Heart left ventricle (tissue), 16 donors: ENCODE data around the gene IPO11. TPM values are rescaled to one million over a fixed set of nuclear protein-coding genes. Genes with fewer than 3 reads are reported as not detected.

Source experiments
- ATAC-seq, 4 donors: fragments of 200-7000 bp; cut with Tn5 transposase; one replicate each; pipeline ENCODE4 v1.9.1; 2020 to 2022; ENCODE audit warnings: moderate library complexity in 4 of 4, mild to moderate bottlenecking in 3 of 4, moderate number of reproducible peaks in 1 of 4
- DNase-seq, 5 donors: peaks; one replicate each; pipeline ENCODE4 v3.0.0-alpha.2; 2020
- H3K27ac ChIP-seq, 12 donors: fragments of 200-600 bp; sonication (generic) in 4 of 12; one replicate each; pipeline versions ENCODE4 v1.5.0 to v1.8.0; 2016 to 2022; ENCODE audit warnings: mild to moderate bottlenecking in 2 of 12
- H3K27me3 ChIP-seq, 9 donors: fragments of 200-600 bp; sonication (generic) in 2 of 9; one replicate each; pipeline versions ENCODE4 v1.5.1 to v1.8.0; 2016 to 2022; ENCODE audit warnings: mild to moderate bottlenecking in 3 of 9
- H3K36me3 ChIP-seq, 9 donors: fragments of 200-600 bp; sonication (generic) in 2 of 9; one replicate each; pipeline versions ENCODE4 v1.5.0 to v1.8.0; 2018 to 2022; ENCODE audit warnings: mild to moderate bottlenecking in 2 of 9
- H3K4me1 ChIP-seq, 12 donors: fragments of 200-600 bp; sonication (generic) in 4 of 12; one replicate each; pipeline versions ENCODE4 v1.5.0 to v1.8.0; 2016 to 2022; ENCODE audit warnings: mild to moderate bottlenecking in 3 of 12
- H3K4me3 ChIP-seq, 12 donors: fragments of 200-600 bp; sonication (generic) in 4 of 12; one replicate each; pipeline versions ENCODE4 v1.5.0 to v1.8.0; 2017 to 2022; ENCODE audit warnings: mild to moderate bottlenecking in 9 of 12, moderate library complexity in 4 of 12
- H3K9me3 ChIP-seq, 12 donors: fragments of 200-600 bp; sonication (generic) in 4 of 12; one replicate each; pipeline versions ENCODE4 v1.5.0 to v1.8.0; 2016 to 2022; ENCODE audit warnings: mild to moderate bottlenecking in 1 of 12
- POLR2A ChIP-seq, 2 donors: fragments of 450-650 bp; IDR thresholded peaks; one replicate each; pipeline ENCODE4 v1.6.1; 2017; ENCODE audit warnings: antibody characterized with exemption in 2 of 2, mild to moderate bottlenecking in 2 of 2, moderate library complexity in 2 of 2
- WGBS, 4 donors: extraction: QIAGEN DNeasy Blood & Tissue Kit in 2 of 4; methylation state at CpG; one replicate each; pipeline versions ENCODE4 v1.1.5 to v1.1.7; 2013 to 2018; 5-methylcytosine and 5-hydroxymethylcytosine counted together
- intact Hi-C, 10 donors: fragments of 100-400 bp; cut with DNase I; formaldehyde crosslinking; loops; one replicate each; pipeline versions ENCODE4 v1.11.1 to v1.14.2; 2022
- polyA plus RNA-seq, 2 donors: library from polyadenylated mRNA; stranded (reverse); fragments of 200-250 nt; gene quantifications; one replicate each; pipeline ENCODE4 v1.2.3, GENCODE V29; 2013
- total RNA-seq, 9 donors: library from RNA; depleted of rRNA in 2 of 9; stranded (reverse); fragments of >200 nt in 2 of 9; fragmentation: NEBNext Ultra II Directional in 3 of 9; extraction: Animal tissue kit (Norgen Biotek cat#: 25700) in 3 of 9; gene quantifications; one replicate each; pipeline versions ENCODE4 v1.1.0 to v1.2.4, GENCODE V29; 2016 to 2023
- TF ChIP-seq, protein P1 (sequence below), 12 donors: fragments of 200-600 bp; sonication (generic) in 4 of 12; IDR thresholded peaks; one replicate each; pipeline versions ENCODE4 v1.5.0 to v1.8.0; 2018 to 2022; ENCODE audit warnings: antibody characterized with exemption in 12 of 12, mild to moderate bottlenecking in 5 of 12
- donor health status: ischemic (EF 13 %, LVEDD 7.1; RV severe dilation, severe dysfunction).
- donor health status: healthy with polysubstance abuse.
- donor health status: DM: no; HTN: yes; CAD: no.
- donor health status: DM: no; HTN: no; CAD: no.
- donor health status: ischemic (EF 25% LVEDD 6.9; RV normal size, moderate dysfunction).
- donor health status: ischemic (EF 25% LVEDD 5.7; RV mildly dilated, moderate dysfunction).
- donor health status: healthy.
- donor health status: DM: yes; HTN: yes; CAD: no.
- donor health status: ischemic (EF 35%, LVEDD 5.7; RV mildly dilated, moderate dysfunction).
- donor health status: nonischemic (EF 11% LVEDD 7.7; RV severe dilation, severe dysfunction).
- donor health status: DM: yes; HTN: yes; CAD: no.
- donor health status: PGD.
- donor health status: ischemic (EF 29% LVEDD 5.4; RV normal size, mild dysfunction).
- donor health status: nonischemic (EF 23%, LVEDD 6.1; RV moderate dilation, normal function).

The IPO11 gene
- total and polyA plus RNA-seq, 11 donors: 8.2 to 40.4 (median 29.1) TPM

- TF ChIP-seq, protein P1, sequence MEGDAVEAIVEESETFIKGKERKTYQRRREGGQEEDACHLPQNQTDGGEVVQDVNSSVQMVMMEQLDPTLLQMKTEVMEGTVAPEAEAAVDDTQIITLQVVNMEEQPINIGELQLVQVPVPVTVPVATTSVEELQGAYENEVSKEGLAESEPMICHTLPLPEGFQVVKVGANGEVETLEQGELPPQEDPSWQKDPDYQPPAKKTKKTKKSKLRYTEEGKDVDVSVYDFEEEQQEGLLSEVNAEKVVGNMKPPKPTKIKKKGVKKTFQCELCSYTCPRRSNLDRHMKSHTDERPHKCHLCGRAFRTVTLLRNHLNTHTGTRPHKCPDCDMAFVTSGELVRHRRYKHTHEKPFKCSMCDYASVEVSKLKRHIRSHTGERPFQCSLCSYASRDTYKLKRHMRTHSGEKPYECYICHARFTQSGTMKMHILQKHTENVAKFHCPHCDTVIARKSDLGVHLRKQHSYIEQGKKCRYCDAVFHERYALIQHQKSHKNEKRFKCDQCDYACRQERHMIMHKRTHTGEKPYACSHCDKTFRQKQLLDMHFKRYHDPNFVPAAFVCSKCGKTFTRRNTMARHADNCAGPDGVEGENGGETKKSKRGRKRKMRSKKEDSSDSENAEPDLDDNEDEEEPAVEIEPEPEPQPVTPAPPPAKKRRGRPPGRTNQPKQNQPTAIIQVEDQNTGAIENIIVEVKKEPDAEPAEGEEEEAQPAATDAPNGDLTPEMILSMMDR (IDR thresholded peaks at IDR 0.05): no peak
- no peak for TF ChIP-seq POLR2A (IDR thresholded peaks at IDR 0.05)
Measured at GRCh38 chr5:62578540-62578939, 166.0 kb downstream of the IPO11 start, which contains the start of gene LRRC70. LRRC70 (plus strand) TSS chr5:62578819; CDS start chr5:62579439, 620 bp downstream.

DNA sequence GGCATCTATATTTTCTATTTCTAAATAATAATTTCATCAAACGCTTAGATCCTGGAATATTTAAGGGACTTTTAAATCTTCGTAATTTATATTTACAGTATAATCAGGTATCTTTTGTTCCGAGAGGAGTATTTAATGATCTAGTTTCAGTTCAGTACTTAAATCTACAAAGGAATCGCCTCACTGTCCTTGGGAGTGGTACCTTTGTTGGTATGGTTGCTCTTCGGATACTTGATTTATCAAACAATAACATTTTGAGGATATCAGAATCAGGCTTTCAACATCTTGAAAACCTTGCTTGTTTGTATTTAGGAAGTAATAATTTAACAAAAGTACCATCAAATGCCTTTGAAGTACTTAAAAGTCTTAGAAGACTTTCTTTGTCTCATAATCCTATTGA lies 167.2 kb downstream of the IPO11 start:
- H3K27ac ChIP-seq: peak overlapping the region in 5 of 12 donors; percentile 36 to 66 (median 41)
- 65 to 67% (median 66%) methylated on average over 5 of the region's 5 CpGs for WGBS, 4 donors
- no peak for TF ChIP-seq POLR2A (IDR thresholded peaks at IDR 0.05)
- TF ChIP-seq, protein P1 (IDR thresholded peaks at IDR 0.05): no peak
- H3K4me3 ChIP-seq: peak overlapping the region in 11 of 12 donors; percentile 3 to 51 (median 37)
- no peaks in the 10 kb centered on the region for H3K9me3 ChIP-seq
- H3K36me3 ChIP-seq: peaks cover 0 to 4% (median 0%) of the 10 kb centered on the region in 9 donors
- H3K4me1 ChIP-seq: peaks cover 0 to 24% (median under 1%) of the 10 kb centered on the region in 12 donors
- ATAC-seq (no peak), DNase-seq (no peak)
- intact Hi-C loops: no loop called here
- H3K27me3 ChIP-seq: no peaks in the 10 kb centered on the region

More at GRCh38 chr5:62578540-62578939, 166.0 kb downstream of the IPO11 start, which contains the start of gene LRRC70:
- intact Hi-C loops: no loop called here
- ATAC-seq (peak in 3 of 4 donors; percentile 56 to 95 (median 70)), DNase-seq (peak in 1 of 5 donors; percentile 11)
- no peaks in the 10 kb centered on the region for H3K9me3 ChIP-seq
- H3K27me3 ChIP-seq: no peaks in the 10 kb centered on the region
- peaks cover 0 to 4% (median 0%) of the 10 kb centered on the region in 9 donors for H3K36me3 ChIP-seq
- peak within 1 kb of the TSS; percentile 3 to 51 (median 34) for H3K4me3 ChIP-seq
- H3K27ac ChIP-seq: peak within 1 kb of the TSS in 7 of 12 donors; percentile 30 to 66 (median 41)
- peaks cover 0 to 26% (median under 1%) of the 10 kb centered on the region in 12 donors for H3K4me1 ChIP-seq
- 38 to 41% (median 40%) methylated on average over 4 of the region's 4 CpGs for WGBS, 4 donors

GRCh38 chr5:62581836-62582597 lies 169.5 kb downstream of the IPO11 start:
- ATAC-seq: no peak
- no peaks in the 10 kb centered on the region for H3K9me3 ChIP-seq
- H3K27me3 ChIP-seq: no peaks in the 10 kb centered on the region
- WGBS, 4 donors: 69 to 75% (median 72%) methylated on average over 8 of the region's 8 CpGs
- H3K36me3 ChIP-seq: peaks cover 0 to 6% (median 0%) of the 10 kb centered on the region in 9 donors
- TF ChIP-seq POLR2A (IDR thresholded peaks at IDR 0.05): no peak
- TF ChIP-seq, protein P1 (IDR thresholded peaks at IDR 0.05): no peak
- no peak overlapping the region for H3K27ac ChIP-seq
- peak overlapping the region in 2 of 12 donors; percentile 11 to 20 for H3K4me3 ChIP-seq
- DNase-seq: no peak
- intact Hi-C loops: no loop called here
- peaks cover 0 to 25% (median 4%) of the 10 kb centered on the region in 12 donors for H3K4me1 ChIP-seq

GRCh38 chr5:62584391-62584790 lies 171.8 kb downstream of the IPO11 start:
- H3K27me3 ChIP-seq: no peaks in the 10 kb centered on the region
- H3K36me3 ChIP-seq: peaks cover 0 to 6% (median 0%) of the 10 kb centered on the region in 9 donors
- ATAC-seq (no peak), DNase-seq (no peak)
- no peak for TF ChIP-seq POLR2A (IDR thresholded peaks at IDR 0.05)
- TF ChIP-seq, protein P1 (IDR thresholded peaks at IDR 0.05): no peak
- no peak overlapping the region for H3K4me3 ChIP-seq
- no peaks in the 10 kb centered on the region for H3K9me3 ChIP-seq
- H3K27ac ChIP-seq: no peak overlapping the region
- 96 to 99% (median 98%) methylated on average over 3 of the region's 3 CpGs for WGBS, 4 donors
- H3K4me1 ChIP-seq: peaks cover 0 to 13% (median under 1%) of the 10 kb centered on the region in 12 donors
- intact Hi-C loops: no loop called here
